NCI-H2171 (cell line): Measurements from ENCODE around the gene NPRL2.

ENCODE experiments used
- DNase-seq: peaks from one replicate; lab custom pipeline; 2025; lab: John Stamatoyannopoulos, UW

Gene NPRL2

GRCh38 chr3:50304601-50305000 is 46.0 kb downstream of the NPRL2 start:
- DNase-seq: no peak

- no peak for DNase-seq
Observed at GRCh38 chr3:50303013-50303815, 47.4 kb downstream of the NPRL2 start, which contains the start of gene HYAL1. HYAL1 (minus strand) TSS chr3:50303574; CDS start chr3:50302956, 618 bp downstream.

GRCh38 chr3:50302095-50303012 is 48.2 kb downstream of the NPRL2 start:
- DNase-seq: no peak

GRCh38 chr3:50300681-50301254 is 49.8 kb downstream of the NPRL2 start:
- no peak for DNase-seq

- DNase-seq: no peak
Observed at GRCh38 chr3:50299929-50300680, 50.5 kb downstream of the NPRL2 start.

GRCh38 chr3:50299638-50299928 is 51.0 kb downstream of the NPRL2 start:
- DNase-seq: no peak

- peak; percentile 93 for DNase-seq
Observed at GRCh38 chr3:50298836-50299637, 51.5 kb downstream of the NPRL2 start, which contains the start of the genes HYAL3 and NAA80. HYAL3 (minus strand) TSS chr3:50299405; CDS start chr3:50295602, 3,803 bp downstream. NAA80 (minus strand) TSS chr3:50299405; CDS start chr3:50297463, 1,942 bp downstream.

- DNase-seq: no peak
Observed at GRCh38 chr3:50297896-50298725, 52.5 kb downstream of the NPRL2 start.

- no peak for DNase-seq
Observed at GRCh38 chr3:50297384-50297775, 53.2 kb downstream of the NPRL2 start.
